Measurements from ENCODE around the gene C14orf119.
A peak's percentile ranks its signal among the peaks of the same experiment; 100 is the strongest.

The C14orf119 gene

GRCh38 chr14:23095196-23096108 lies at the start of gene C14orf119:
Gene C14orf119, plus strand, starts transcription at chr14:23095505. Its CDS starts 2,154 bp downstream, at chr14:23097659.
- Histone ChIP-seq H3K27me3 (ENCODE audit: insufficient read depth, insufficient read length) (no peaks in the 10 kb centered on the region), H3K4me3 (ENCODE audit: insufficient read length, low read depth) (peak within 1 kb of the TSS; percentile 94), H3K36me3 (ENCODE audit: insufficient read depth, insufficient read length, low read length) (peaks cover 51% of the 10 kb centered on the region), H3K9me3 (ENCODE audit: insufficient read depth, low read length) (no peaks in the 10 kb centered on the region), H3K4me1 (ENCODE audit: insufficient read depth, insufficient read length) (no peaks in the 10 kb centered on the region), H3K9ac (ENCODE audit: insufficient read length, low read depth) (peak within 1 kb of the TSS; percentile 99)
- no peak for TF ChIP-seq SUZ12 (IDR thresholded peaks at IDR 0.05; ENCODE audit: extremely low read depth, insufficient read depth, insufficient read length)
- TF ChIP-seq YY1 (IDR thresholded peaks at IDR 0.05; ENCODE audit: insufficient read depth, insufficient read length), result no peak
- no peak for TF ChIP-seq ZNF274 (IDR thresholded peaks at IDR 0.05; ENCODE audit: low read depth, low read length)
- DNase-seq (ENCODE audit: low read depth, low spot score), result peak; percentile 96

GRCh38 chr14:23047034-23047634 lies 48.2 kb upstream of the C14orf119 start:
- H3K9ac ChIP-seq (ENCODE audit: insufficient read length, low read depth), result no peak overlapping the region
- no peak for DNase-seq (ENCODE audit: low read depth, low spot score)
- H3K4me3 ChIP-seq (ENCODE audit: insufficient read length, low read depth), result no peak overlapping the region
- peaks cover 36% of the 10 kb centered on the region for H3K36me3 ChIP-seq (ENCODE audit: insufficient read depth, insufficient read length, low read length)
- no peaks in the 10 kb centered on the region for H3K4me1 ChIP-seq (ENCODE audit: insufficient read depth, insufficient read length)
- TF ChIP-seq ZNF274 (IDR thresholded peaks at IDR 0.05; ENCODE audit: low read depth, low read length) (no peak), YY1 (IDR thresholded peaks at IDR 0.05; ENCODE audit: insufficient read depth, insufficient read length) (no peak), SUZ12 (IDR thresholded peaks at IDR 0.05; ENCODE audit: extremely low read depth, insufficient read depth, insufficient read length) (no peak)
- no peaks in the 10 kb centered on the region for H3K27me3 ChIP-seq (ENCODE audit: insufficient read depth, insufficient read length)
- no peaks in the 10 kb centered on the region for H3K9me3 ChIP-seq (ENCODE audit: insufficient read depth, low read length)

GRCh38 chr14:23047751-23048693 lies 47.3 kb upstream of the C14orf119 start:
- peaks cover 45% of the 10 kb centered on the region for H3K36me3 ChIP-seq (ENCODE audit: insufficient read depth, insufficient read length, low read length)
- no peaks in the 10 kb centered on the region for H3K27me3 ChIP-seq (ENCODE audit: insufficient read depth, insufficient read length)
- DNase-seq (ENCODE audit: low read depth, low spot score), result no peak
- no peaks in the 10 kb centered on the region for H3K4me1 ChIP-seq (ENCODE audit: insufficient read depth, insufficient read length)
- H3K9ac ChIP-seq (ENCODE audit: insufficient read length, low read depth), result no peak overlapping the region
- no peaks in the 10 kb centered on the region for H3K9me3 ChIP-seq (ENCODE audit: insufficient read depth, low read length)
- no peak for TF ChIP-seq SUZ12 (IDR thresholded peaks at IDR 0.05; ENCODE audit: extremely low read depth, insufficient read depth, insufficient read length)
- no peak for TF ChIP-seq ZNF274 (IDR thresholded peaks at IDR 0.05; ENCODE audit: low read depth, low read length)
- no peak for TF ChIP-seq YY1 (IDR thresholded peaks at IDR 0.05; ENCODE audit: insufficient read depth, insufficient read length)
- H3K4me3 ChIP-seq (ENCODE audit: insufficient read length, low read depth), result no peak overlapping the region

DNA sequence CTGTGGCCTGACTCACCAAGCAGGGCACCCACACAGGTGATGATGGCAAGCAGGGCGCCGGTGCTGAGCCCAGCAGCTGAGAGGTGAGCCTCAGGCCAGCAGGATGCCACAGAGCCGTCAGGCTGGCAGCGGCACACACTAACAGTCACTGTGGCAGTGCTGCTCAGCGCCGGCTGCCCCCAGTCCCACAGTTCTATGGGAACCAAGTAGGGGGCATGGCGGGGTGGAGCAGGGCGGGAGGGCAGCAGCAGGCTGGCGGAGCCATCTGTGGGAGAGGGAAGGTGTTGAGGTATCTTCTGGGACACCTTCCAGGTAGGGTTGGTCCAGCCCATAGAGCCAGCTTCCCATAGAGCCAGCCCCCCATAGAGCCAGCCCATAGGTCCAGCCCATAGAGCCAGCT lies 46.3 kb upstream of the C14orf119 start:
- Histone ChIP-seq H3K4me3 (ENCODE audit: insufficient read length, low read depth) (no peak overlapping the region), H3K9me3 (ENCODE audit: insufficient read depth, low read length) (no peaks in the 10 kb centered on the region), H3K27me3 (ENCODE audit: insufficient read depth, insufficient read length) (no peaks in the 10 kb centered on the region), H3K4me1 (ENCODE audit: insufficient read depth, insufficient read length) (no peaks in the 10 kb centered on the region), H3K9ac (ENCODE audit: insufficient read length, low read depth) (no peak overlapping the region), H3K36me3 (ENCODE audit: insufficient read depth, insufficient read length, low read length) (peaks cover 55% of the 10 kb centered on the region)
- no peak for DNase-seq (ENCODE audit: low read depth, low spot score)
- no peak for TF ChIP-seq ZNF274 (IDR thresholded peaks at IDR 0.05; ENCODE audit: low read depth, low read length)
- no peak for TF ChIP-seq SUZ12 (IDR thresholded peaks at IDR 0.05; ENCODE audit: extremely low read depth, insufficient read depth, insufficient read length)
- no peak for TF ChIP-seq YY1 (IDR thresholded peaks at IDR 0.05; ENCODE audit: insufficient read depth, insufficient read length)

GRCh38 chr14:23051141-23052057 lies 43.9 kb upstream of the C14orf119 start:
- no peak for DNase-seq (ENCODE audit: low read depth, low spot score)
- Histone ChIP-seq H3K4me1 (ENCODE audit: insufficient read depth, insufficient read length) (peaks cover 5% of the 10 kb centered on the region), H3K9me3 (ENCODE audit: insufficient read depth, low read length) (no peaks in the 10 kb centered on the region), H3K27me3 (ENCODE audit: insufficient read depth, insufficient read length) (no peaks in the 10 kb centered on the region), H3K9ac (ENCODE audit: insufficient read length, low read depth) (peak overlapping the region; percentile 13), H3K4me3 (ENCODE audit: insufficient read length, low read depth) (no peak overlapping the region), H3K36me3 (ENCODE audit: insufficient read depth, insufficient read length, low read length) (peaks cover 72% of the 10 kb centered on the region)
- no peak for TF ChIP-seq ZNF274 (IDR thresholded peaks at IDR 0.05; ENCODE audit: low read depth, low read length)
- no peak for TF ChIP-seq SUZ12 (IDR thresholded peaks at IDR 0.05; ENCODE audit: extremely low read depth, insufficient read depth, insufficient read length)
- TF ChIP-seq YY1 (IDR thresholded peaks at IDR 0.05; ENCODE audit: insufficient read depth, insufficient read length), result no peak

DNA sequence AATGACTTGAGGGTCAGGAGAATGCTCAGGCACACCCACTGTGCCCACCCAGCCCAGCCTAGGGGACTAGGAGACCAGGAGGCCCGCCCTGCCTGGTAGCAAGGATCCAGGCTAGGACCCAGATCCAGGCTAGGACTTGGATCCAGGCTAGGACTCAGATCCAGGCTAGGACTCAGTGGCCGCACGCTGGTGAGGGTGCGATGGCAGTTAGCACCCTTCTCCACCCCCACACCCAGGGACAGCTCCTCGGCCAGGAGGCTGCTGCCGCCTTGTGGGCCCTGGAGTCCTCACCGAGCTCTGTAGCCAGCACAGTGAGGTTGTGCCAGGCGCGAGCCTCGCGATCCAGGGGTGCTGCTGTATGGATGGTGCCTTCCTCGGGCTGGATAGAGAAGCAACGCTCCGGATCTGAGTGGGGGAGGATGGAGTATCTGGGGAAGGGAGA lies 43.1 kb upstream of the C14orf119 start:
- Histone ChIP-seq H3K9me3 (ENCODE audit: insufficient read depth, low read length) (no peaks in the 10 kb centered on the region), H3K27me3 (ENCODE audit: insufficient read depth, insufficient read length) (no peaks in the 10 kb centered on the region), H3K36me3 (ENCODE audit: insufficient read depth, insufficient read length, low read length) (peaks cover 72% of the 10 kb centered on the region), H3K9ac (ENCODE audit: insufficient read length, low read depth) (no peak overlapping the region), H3K4me1 (ENCODE audit: insufficient read depth, insufficient read length) (peaks cover 5% of the 10 kb centered on the region), H3K4me3 (ENCODE audit: insufficient read length, low read depth) (no peak overlapping the region)
- DNase-seq (ENCODE audit: low read depth, low spot score), result no peak
- TF ChIP-seq ZNF274 (IDR thresholded peaks at IDR 0.05; ENCODE audit: low read depth, low read length) (no peak), SUZ12 (IDR thresholded peaks at IDR 0.05; ENCODE audit: extremely low read depth, insufficient read depth, insufficient read length) (no peak), YY1 (IDR thresholded peaks at IDR 0.05; ENCODE audit: insufficient read depth, insufficient read length) (no peak)

Measured in NT2/D1 (cell line).